ENCODE measurements around the gene ELANE.
A peak's percentile ranks its signal among the peaks of the same experiment; 100 is the strongest.
"Not testable (repeated sequence)": the region's sequence is repeated elsewhere in the genome, so short reads cannot be mapped to it uniquely, and the experiment has no call there.

The ELANE gene

DNA sequence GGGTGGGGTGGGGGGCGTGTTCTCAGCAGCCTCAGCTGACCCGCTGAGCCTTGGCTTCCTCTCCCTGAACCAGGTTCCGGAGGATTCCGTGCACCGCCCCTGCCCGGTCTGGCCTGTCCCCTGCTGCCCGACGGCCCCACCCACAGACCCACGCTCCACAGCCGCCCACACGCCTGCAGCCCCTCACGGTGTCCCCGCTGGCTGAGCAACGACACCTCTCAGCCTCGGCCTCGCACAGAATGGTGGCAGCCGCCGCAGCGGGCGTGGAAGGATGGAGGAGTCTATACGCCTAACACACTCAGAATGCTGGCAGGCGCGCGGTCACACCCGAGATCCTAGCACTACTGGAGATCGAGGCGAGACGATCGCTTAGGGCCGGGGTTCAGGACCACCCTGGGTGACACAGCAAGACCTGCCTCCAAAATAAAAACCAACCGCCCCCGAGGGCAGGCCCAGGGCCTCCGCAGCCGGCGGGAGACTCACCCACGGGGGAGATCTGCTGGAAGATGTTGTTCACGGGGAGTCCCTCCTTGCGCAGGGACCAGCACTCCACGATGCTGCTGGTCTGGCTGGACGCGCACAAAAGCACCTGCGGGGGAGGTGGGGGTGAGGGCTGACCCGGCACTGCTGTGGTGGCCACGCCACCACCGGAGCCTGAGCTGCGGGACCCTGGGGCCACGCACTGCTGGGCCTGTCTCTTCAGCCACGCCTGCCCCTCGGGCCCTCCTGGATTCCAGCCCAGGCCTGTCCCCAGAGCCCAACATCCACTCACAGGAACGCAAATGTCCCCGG lies 32.5 kb downstream of the ELANE start:
- Histone ChIP-seq H3K4me3 (no peak overlapping the region), H3K27ac (no peak overlapping the region), H3K9me3 (ENCODE audit: low read depth, low read length) (no peaks in the 10 kb centered on the region), H3K36me3 (ENCODE audit: insufficient read depth, low read length) (peaks cover 44% of the 10 kb centered on the region; the same call in 1 of the 2 replicates), H3K9ac (ENCODE audit: insufficient read length) (no peak overlapping the region)
- no peak for TF ChIP-seq FOXP2 (optimal IDR thresholded peaks at IDR 0.05; ENCODE audit: control extremely low read depth, extremely low read length, insufficient read depth)
- no peak for TF ChIP-seq EZH2 (IDR thresholded peaks at IDR 0.05)
- TF ChIP-seq POLR2AphosphoS5 (IDR thresholded peaks at IDR 0.05; ENCODE audit: borderline replicate concordance, low read depth, low read length): no peak
- DNase-seq (ENCODE audit: low read depth, low spot score): no peak

DNA sequence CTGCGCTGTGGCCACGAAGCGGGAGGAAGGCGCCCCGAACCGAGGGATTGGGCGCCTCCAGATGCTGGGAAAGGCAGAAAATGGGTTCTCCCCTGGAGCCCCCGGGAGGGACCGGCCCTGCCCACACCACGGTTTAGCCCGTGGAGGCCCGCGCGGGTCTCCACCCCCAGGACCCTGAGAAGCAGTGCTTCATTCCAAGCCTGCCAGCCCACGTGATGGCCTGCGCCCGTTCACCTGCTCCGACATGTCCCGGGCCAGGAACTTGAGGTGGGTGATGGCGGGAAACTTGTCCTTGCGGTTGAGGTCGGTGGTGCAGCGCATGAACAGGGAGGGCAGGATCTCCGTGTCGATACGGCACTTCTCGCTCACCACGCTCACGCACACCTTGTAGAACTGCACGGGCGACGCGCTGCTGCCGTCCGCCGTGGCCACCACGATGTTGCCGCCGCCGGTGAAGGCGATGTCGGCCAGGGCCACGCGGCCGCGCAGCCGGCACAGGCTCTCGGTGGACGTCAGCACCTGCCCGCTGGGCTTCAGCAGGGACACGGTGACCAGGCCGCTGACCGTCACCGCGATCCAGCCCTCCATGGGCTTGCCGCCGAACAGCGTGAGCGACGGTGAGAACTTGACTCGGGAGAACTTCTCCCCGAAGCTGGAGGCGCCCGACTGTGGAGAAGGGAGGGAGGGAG lies 33.6 kb downstream of the ELANE start:
- no peak overlapping the region for H3K9ac ChIP-seq (ENCODE audit: insufficient read length)
- no peak for DNase-seq (ENCODE audit: low read depth, low spot score)
- H3K4me3 ChIP-seq: no peak overlapping the region
- H3K36me3 ChIP-seq (ENCODE audit: insufficient read depth, low read length): peaks cover 49% of the 10 kb centered on the region; the same call in 1 of the 2 replicates
- no peak overlapping the region for H3K27ac ChIP-seq
- TF ChIP-seq FOXP2 (optimal IDR thresholded peaks at IDR 0.05; ENCODE audit: control extremely low read depth, extremely low read length, insufficient read depth): no peak
- TF ChIP-seq POLR2AphosphoS5 (IDR thresholded peaks at IDR 0.05; ENCODE audit: borderline replicate concordance, low read depth, low read length): no peak
- no peak for TF ChIP-seq EZH2 (IDR thresholded peaks at IDR 0.05)
- H3K9me3 ChIP-seq (ENCODE audit: low read depth, low read length): no peaks in the 10 kb centered on the region

DNA sequence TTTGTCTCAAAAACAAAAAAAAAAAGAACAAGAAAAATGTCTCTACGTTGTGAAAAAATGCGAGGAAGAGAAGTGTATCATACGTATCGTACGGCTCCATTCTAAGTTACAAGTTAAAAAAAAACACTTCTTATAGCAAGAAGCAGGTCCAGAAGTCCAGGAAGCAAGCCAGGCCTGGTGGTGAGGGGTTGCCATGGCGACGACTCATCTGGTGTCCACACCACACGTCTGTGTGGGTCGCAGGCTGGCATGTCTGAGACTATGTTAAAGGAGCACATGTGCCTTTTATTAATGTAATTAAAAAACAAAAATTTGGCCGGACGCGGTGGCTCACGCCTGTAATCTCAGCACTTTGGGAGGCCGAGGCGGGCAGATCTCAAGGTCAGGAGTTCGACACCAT lies 35.0 kb downstream of the ELANE start:
- no peaks in the 10 kb centered on the region for H3K9me3 ChIP-seq (ENCODE audit: low read depth, low read length)
- TF ChIP-seq FOXP2 (optimal IDR thresholded peaks at IDR 0.05; ENCODE audit: control extremely low read depth, extremely low read length, insufficient read depth) (no peak), POLR2AphosphoS5 (IDR thresholded peaks at IDR 0.05; ENCODE audit: borderline replicate concordance, low read depth, low read length) (no peak), EZH2 (IDR thresholded peaks at IDR 0.05) (no peak)
- H3K9ac ChIP-seq (ENCODE audit: insufficient read length): no peak overlapping the region
- no peak overlapping the region for H3K4me3 ChIP-seq
- H3K27ac ChIP-seq: no peak overlapping the region
- peaks cover 37% of the 10 kb centered on the region; the same call in 1 of the 2 replicates for H3K36me3 ChIP-seq (ENCODE audit: insufficient read depth, low read length)
- no peak for DNase-seq (ENCODE audit: low read depth, low spot score)

DNA sequence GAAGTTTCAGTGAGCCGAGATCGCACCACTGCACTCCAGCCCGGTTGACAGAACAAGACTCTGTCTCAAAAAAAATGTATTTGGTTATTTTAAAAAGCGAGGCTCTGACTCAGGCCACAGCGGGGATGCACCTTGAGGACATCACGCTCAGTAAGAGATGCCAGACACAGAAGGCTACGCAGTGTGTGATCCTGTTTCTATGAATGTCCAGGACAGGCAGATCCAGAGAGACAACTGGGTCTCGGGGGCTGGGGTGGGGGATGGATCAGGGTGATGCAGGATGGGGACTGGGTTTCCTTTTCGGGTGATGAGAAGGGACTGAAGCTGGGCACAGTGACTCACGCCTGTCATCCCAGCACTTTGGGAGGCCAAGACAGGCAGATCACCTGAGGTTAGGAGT lies 35.5 kb downstream of the ELANE start:
- no peak for TF ChIP-seq FOXP2 (optimal IDR thresholded peaks at IDR 0.05; ENCODE audit: control extremely low read depth, extremely low read length, insufficient read depth)
- no peak for TF ChIP-seq EZH2 (IDR thresholded peaks at IDR 0.05)
- TF ChIP-seq POLR2AphosphoS5 (IDR thresholded peaks at IDR 0.05; ENCODE audit: borderline replicate concordance, low read depth, low read length): no peak
- peaks cover 37% of the 10 kb centered on the region; the same call in 1 of the 2 replicates for H3K36me3 ChIP-seq (ENCODE audit: insufficient read depth, low read length)
- DNase-seq (ENCODE audit: low read depth, low spot score): no peak
- no peaks in the 10 kb centered on the region for H3K9me3 ChIP-seq (ENCODE audit: low read depth, low read length)
- no peak overlapping the region for H3K27ac ChIP-seq
- H3K9ac ChIP-seq (ENCODE audit: insufficient read length): no peak overlapping the region
- H3K4me3 ChIP-seq: no peak overlapping the region

DNA sequence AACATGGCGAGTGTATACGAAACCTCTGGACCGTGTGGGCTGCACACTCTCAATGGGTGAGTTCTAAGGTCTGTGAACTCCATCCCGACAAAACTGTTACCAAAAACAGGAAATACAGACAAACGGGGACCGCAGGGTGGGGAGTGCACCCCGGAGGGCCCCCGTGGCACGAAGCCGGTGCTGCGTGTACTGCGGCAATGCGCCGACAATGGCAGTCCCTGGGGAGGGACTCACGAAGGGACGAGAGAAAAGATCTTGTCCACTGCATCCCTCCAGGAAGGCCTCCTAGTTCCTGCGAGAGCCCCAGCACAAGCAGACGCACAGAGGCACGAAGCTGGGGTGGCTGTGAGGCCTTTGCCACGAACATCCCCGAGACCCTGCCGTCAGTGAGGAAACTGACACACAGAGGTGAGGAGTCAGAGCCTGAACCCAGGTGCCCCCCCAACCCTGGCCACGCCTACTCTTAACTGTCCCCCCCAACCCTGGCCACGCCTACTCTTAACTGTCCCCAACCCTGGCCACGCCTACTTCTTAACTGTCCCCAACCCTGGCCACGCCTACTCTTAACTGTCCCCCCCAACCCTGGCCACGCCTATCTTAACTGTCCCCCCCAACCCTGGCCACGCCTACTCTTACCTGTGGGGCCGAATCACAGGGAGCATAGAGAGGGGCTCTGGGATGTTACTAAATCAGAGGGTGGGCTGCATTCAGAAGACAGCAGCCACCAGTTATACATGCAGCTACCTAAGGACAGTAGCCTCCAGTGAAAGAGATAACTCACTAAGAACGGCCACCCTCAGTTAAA lies 36.7 kb downstream of the ELANE start:
- DNase-seq (ENCODE audit: low read depth, low spot score): no peak
- Histone ChIP-seq H3K36me3 (ENCODE audit: insufficient read depth, low read length) (peaks cover 37% of the 10 kb centered on the region; the same call in 1 of the 2 replicates), H3K27ac (no peak overlapping the region)

DNA sequence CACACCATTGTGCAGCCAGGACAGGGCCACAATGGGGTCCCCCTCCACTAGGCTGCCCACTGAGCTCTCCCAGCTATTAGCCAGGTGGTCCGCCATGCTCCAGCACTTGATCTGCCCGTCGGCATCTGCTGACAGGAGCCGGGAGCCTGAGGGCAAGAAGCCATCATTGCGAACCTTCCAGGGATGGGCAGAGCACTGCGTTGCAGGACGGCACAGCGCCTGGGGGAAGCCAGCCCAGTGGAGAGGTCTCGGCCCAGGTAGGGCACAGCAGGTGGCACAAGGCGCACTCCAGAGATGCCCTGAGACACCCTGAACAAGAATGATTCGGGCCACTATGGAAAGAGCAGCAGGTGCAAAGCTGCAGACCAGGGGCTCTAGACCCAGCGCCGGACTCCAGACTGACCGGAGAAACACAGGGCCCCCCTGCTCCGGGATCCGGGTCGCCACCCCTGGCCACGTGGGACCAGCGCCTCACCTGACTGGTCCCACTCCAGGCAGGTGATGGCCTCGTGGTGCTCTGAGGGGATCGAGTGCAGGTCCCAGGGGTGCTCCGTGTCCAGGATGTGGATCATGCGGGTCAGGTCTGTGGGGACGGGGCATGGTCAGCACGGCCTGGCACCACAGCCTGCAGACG lies 37.7 kb downstream of the ELANE start:
- H3K27ac ChIP-seq: no peak overlapping the region
- no peak overlapping the region for H3K4me3 ChIP-seq
- TF ChIP-seq POLR2AphosphoS5 (IDR thresholded peaks at IDR 0.05; ENCODE audit: borderline replicate concordance, low read depth, low read length): no peak
- TF ChIP-seq FOXP2 (optimal IDR thresholded peaks at IDR 0.05; ENCODE audit: control extremely low read depth, extremely low read length, insufficient read depth): no peak
- no peak for TF ChIP-seq EZH2 (IDR thresholded peaks at IDR 0.05)
- no peaks in the 10 kb centered on the region for H3K9me3 ChIP-seq (ENCODE audit: low read depth, low read length)
- H3K9ac ChIP-seq (ENCODE audit: insufficient read length): no peak overlapping the region
- peaks cover 37% of the 10 kb centered on the region; the same call in 1 of the 2 replicates for H3K36me3 ChIP-seq (ENCODE audit: insufficient read depth, low read length)
- DNase-seq (ENCODE audit: low read depth, low spot score): no peak

More for the DNA sequence above, 36.7 kb downstream of the ELANE start:
- H3K9ac ChIP-seq (ENCODE audit: insufficient read length): no peak overlapping the region
- no peaks in the 10 kb centered on the region for H3K9me3 ChIP-seq (ENCODE audit: low read depth, low read length)
- TF ChIP-seq POLR2AphosphoS5 (IDR thresholded peaks at IDR 0.05; ENCODE audit: borderline replicate concordance, low read depth, low read length) (no peak), EZH2 (IDR thresholded peaks at IDR 0.05) (no peak), FOXP2 (optimal IDR thresholded peaks at IDR 0.05; ENCODE audit: control extremely low read depth, extremely low read length, insufficient read depth) (no peak)
- H3K4me3 ChIP-seq: no peak overlapping the region

DNA sequence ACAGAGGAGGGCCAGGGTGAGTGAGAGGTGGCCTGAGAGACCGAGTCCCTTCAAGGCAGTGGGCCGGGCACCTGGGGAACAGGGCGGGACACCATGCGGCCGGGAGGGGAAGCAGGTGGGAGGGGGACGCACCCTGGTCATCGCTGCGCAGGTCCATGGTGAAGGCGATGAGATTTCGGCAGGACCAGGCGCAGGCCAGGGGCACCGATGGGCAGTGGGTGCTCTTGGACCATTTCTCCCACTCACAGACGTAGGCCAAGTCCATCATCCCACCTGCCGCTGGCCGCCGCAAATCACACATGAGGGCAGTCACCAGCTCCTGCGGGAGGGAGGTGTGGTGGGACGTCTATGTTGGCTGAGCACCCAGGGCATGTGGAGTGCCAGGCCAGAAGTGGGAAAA lies 38.7 kb downstream of the ELANE start:
- no peak overlapping the region for H3K9ac ChIP-seq (ENCODE audit: insufficient read length)
- H3K4me3 ChIP-seq: no peak overlapping the region
- TF ChIP-seq EZH2 (IDR thresholded peaks at IDR 0.05) (no peak), POLR2AphosphoS5 (IDR thresholded peaks at IDR 0.05; ENCODE audit: borderline replicate concordance, low read depth, low read length) (no peak)
- H3K27ac ChIP-seq: 0 out of 2 replicates have a peak overlapping the region, but pooled peaks have one; percentile 25
- no peaks in the 10 kb centered on the region for H3K9me3 ChIP-seq (ENCODE audit: low read depth, low read length)
- peaks cover 32% of the 10 kb centered on the region; the same call in 1 of the 2 replicates for H3K36me3 ChIP-seq (ENCODE audit: insufficient read depth, low read length)
- DNase-seq (ENCODE audit: low read depth, low spot score): no peak

DNA sequence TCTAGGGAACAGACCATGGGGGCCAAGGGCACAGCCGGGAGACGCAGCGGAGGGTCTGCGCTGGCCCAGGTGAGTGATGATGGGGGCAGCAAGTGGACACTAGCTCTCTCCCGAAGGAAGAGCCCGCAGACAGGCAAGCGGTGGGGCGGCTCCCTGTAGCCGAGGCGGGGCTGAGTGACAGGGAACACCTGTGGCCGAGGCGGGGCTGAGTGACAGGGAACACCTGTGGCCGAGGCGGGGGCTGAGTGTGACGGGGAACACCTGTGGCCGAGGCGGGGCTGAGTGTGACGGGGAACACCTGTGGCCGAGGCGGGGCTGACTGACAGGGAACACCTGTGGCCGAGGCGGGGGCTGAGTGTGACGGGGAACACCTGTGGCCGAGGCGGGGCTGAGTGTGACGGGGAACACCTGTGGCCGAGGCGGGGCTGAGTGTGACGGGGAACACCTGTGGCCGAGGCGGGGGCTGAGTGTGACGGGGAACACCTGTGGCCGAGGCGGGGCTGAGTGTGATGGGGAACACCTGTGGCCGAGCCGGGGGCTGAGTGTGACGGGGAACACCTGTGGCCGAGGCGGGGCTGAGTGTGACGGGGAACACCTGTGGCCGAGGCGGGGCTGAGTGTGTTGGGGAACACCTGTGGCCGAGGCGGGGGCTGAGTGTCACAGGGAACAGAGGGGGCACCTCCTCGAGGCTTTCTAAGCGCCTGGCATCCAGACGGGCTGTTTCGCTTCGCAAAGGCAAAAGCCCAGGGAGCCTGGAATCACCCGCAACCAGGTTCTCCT lies 39.5 kb downstream of the ELANE start:
- peak overlapping the region; percentile 98 for H3K9ac ChIP-seq (ENCODE audit: insufficient read length)

More for the DNA sequence above, 39.5 kb downstream of the ELANE start:
- 0 out of 2 replicates have a peak overlapping the region, but pooled peaks have one; percentile 99 for H3K27ac ChIP-seq
- not testable (repeated sequence) for DNase-seq (ENCODE audit: low read depth, low spot score); H3K9me3 ChIP-seq (ENCODE audit: low read depth, low read length)
- H3K4me3 ChIP-seq: peak overlapping the region; percentile 97
- peaks cover 25% of the 10 kb centered on the region; the same call in 1 of the 2 replicates for H3K36me3 ChIP-seq (ENCODE audit: insufficient read depth, low read length)
